Posterior cingulate gyrus (tissue), 11 donors: Measurements from ENCODE around the gene GALNT9.
A peak's percentile ranks its signal among the peaks of the same experiment; 100 is the strongest.
"Not testable (repeated sequence)": the region's sequence is repeated elsewhere in the genome, so short reads cannot be mapped to it uniquely, and the experiment has no call there.

Source experiments
- DNase-seq, 10 donors: peaks; one replicate each; pipeline versions ENCODE4 v3.0.0 to v3.0.0-alpha.2; 2020 to 2021; ENCODE audit warnings: mixed read lengths in 3 of 10
- intact Hi-C: fragments of 100-400 bp; cut with DNase I; formaldehyde crosslinking; loops from one replicate; pipeline ENCODE4 v1.15.1; 2023

GALNT9 gene

GRCh38 chr12:132304866-132305265 lies 24.5 kb downstream of the GALNT9 start:
- DNase-seq: peak in 2 of 10 donors; percentile 37 to 46
- intact Hi-C loops: not testable (repeated sequence)

GRCh38 chr12:132303853-132304373 lies 25.5 kb downstream of the GALNT9 start:
- intact Hi-C loops: not testable (repeated sequence)

GRCh38 chr12:132302466-132303358 lies 26.7 kb downstream of the GALNT9 start:
- peak in 5 of 10 donors; percentile 4 to 80 (median 71) for DNase-seq
- intact Hi-C loops: no loop called here

More at GRCh38 chr12:132303853-132304373, 25.5 kb downstream of the GALNT9 start:
- DNase-seq: peak in 2 of 10 donors; percentile 29 to 80

- intact Hi-C loops: no loop called here
Observed at GRCh38 chr12:132300789-132301722, 28.3 kb downstream of the GALNT9 start.

GRCh38 chr12:132296063-132296462 lies 33.3 kb downstream of the GALNT9 start:
- DNase-seq: peak in 6 of 10 donors; percentile 5 to 77 (median 44)
- intact Hi-C loops: no loop called here

More at GRCh38 chr12:132300789-132301722, 28.3 kb downstream of the GALNT9 start:
- peak in 5 of 10 donors; percentile 6 to 88 (median 55) for DNase-seq

GRCh38 chr12:132295561-132295960 lies 33.8 kb downstream of the GALNT9 start:
- intact Hi-C loops: not testable (repeated sequence)
- peak in 5 of 10 donors; percentile 1 to 72 (median 63) for DNase-seq

GRCh38 chr12:132295101-132295526 lies 34.3 kb downstream of the GALNT9 start:
- DNase-seq: peak in 5 of 10 donors; percentile 28 to 93 (median 86)
- intact Hi-C loops: no loop called here

- intact Hi-C loops: no loop called here
- peak in 5 of 10 donors; percentile 3 to 70 (median 46) for DNase-seq
Observed at GRCh38 chr12:132294121-132295034, 35.0 kb downstream of the GALNT9 start.

- peak in 4 of 10 donors; percentile 4 to 79 (median 54) for DNase-seq
- intact Hi-C loops: no loop called here
Observed at GRCh38 chr12:132292328-132293319, 36.8 kb downstream of the GALNT9 start.

- peak in 4 of 10 donors; percentile 3 to 75 (median 56) for DNase-seq
- intact Hi-C loops: no loop called here
Observed at GRCh38 chr12:132291402-132292175, 37.8 kb downstream of the GALNT9 start.

- intact Hi-C loops: no loop called here
- peak in 5 of 10 donors; percentile 37 to 87 (median 81) for DNase-seq
Observed at GRCh38 chr12:132290203-132290540, 39.2 kb downstream of the GALNT9 start.

GRCh38 chr12:132289356-132290202 lies 39.8 kb downstream of the GALNT9 start:
- intact Hi-C loops: no loop called here
- peak in 5 of 10 donors; percentile 39 to 93 (median 83) for DNase-seq

- intact Hi-C loops: no loop called here
- peak in 5 of 10 donors; percentile 4 to 81 (median 68) for DNase-seq
Observed at GRCh38 chr12:132288516-132289215, 40.7 kb downstream of the GALNT9 start.

GRCh38 chr12:132287391-132288238 lies 41.8 kb downstream of the GALNT9 start:
- intact Hi-C loops: no loop called here
- DNase-seq: peak in 5 of 10 donors; percentile 5 to 80 (median 62)

GRCh38 chr12:132286912-132287311 lies 42.5 kb downstream of the GALNT9 start:
- DNase-seq: peak in 5 of 10 donors; percentile 20 to 82 (median 67)
- intact Hi-C loops: no loop called here
